Measurements from ENCODE around the gene KIF25.

The KIF25 gene

DNA sequence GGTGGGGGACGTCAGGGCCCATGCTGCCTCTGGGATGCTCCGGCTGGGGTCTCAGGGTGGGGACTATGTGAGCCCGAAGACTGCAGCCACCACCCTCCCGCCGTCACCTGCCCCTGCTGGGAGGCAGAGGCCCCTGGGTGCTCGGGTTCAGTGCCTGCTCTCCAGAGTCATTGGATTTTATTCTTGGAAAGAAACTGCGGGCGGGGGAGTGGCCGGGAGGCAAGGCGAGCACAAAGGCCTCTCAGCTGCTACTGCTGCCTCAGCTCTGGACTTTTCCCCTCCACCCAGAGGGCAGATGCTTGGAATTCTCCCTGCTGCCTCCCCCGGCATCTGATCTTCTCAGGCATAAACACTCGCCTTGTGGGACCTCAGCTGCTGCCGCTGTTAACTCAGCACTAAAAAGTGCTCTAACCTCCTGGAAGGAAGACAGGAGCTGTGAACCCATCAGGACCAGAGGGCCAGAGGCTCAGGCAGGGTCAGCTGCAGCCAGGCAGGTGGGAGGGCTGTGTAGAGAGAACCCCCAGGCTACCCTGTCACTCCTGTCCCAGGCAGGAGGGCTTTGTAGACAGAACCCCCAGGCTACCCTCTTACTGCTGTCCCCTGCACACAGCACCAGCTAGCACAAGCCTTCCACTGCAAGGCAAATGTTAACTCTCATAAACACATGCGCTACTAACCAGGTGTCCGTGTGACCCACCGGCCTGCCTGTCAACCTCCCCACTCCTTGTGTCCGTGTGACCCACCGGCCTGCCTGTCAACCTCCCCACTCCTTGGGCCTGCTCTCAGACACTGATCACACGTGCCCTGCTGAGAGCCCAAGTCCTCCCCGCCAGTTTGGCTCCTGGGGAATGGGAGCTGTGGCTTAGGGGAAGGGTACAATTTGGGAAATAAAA, 90.9 kb downstream of the KIF25 start:
- DNase-seq (ENCODE audit: low spot score): no peak
- TF ChIP-seq, protein P1, sequence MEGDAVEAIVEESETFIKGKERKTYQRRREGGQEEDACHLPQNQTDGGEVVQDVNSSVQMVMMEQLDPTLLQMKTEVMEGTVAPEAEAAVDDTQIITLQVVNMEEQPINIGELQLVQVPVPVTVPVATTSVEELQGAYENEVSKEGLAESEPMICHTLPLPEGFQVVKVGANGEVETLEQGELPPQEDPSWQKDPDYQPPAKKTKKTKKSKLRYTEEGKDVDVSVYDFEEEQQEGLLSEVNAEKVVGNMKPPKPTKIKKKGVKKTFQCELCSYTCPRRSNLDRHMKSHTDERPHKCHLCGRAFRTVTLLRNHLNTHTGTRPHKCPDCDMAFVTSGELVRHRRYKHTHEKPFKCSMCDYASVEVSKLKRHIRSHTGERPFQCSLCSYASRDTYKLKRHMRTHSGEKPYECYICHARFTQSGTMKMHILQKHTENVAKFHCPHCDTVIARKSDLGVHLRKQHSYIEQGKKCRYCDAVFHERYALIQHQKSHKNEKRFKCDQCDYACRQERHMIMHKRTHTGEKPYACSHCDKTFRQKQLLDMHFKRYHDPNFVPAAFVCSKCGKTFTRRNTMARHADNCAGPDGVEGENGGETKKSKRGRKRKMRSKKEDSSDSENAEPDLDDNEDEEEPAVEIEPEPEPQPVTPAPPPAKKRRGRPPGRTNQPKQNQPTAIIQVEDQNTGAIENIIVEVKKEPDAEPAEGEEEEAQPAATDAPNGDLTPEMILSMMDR (IDR thresholded peaks at IDR 0.05; ENCODE audit: borderline replicate concordance, control extremely low read depth, extremely low read depth, insufficient read depth, missing control alignments): no peak

DNA sequence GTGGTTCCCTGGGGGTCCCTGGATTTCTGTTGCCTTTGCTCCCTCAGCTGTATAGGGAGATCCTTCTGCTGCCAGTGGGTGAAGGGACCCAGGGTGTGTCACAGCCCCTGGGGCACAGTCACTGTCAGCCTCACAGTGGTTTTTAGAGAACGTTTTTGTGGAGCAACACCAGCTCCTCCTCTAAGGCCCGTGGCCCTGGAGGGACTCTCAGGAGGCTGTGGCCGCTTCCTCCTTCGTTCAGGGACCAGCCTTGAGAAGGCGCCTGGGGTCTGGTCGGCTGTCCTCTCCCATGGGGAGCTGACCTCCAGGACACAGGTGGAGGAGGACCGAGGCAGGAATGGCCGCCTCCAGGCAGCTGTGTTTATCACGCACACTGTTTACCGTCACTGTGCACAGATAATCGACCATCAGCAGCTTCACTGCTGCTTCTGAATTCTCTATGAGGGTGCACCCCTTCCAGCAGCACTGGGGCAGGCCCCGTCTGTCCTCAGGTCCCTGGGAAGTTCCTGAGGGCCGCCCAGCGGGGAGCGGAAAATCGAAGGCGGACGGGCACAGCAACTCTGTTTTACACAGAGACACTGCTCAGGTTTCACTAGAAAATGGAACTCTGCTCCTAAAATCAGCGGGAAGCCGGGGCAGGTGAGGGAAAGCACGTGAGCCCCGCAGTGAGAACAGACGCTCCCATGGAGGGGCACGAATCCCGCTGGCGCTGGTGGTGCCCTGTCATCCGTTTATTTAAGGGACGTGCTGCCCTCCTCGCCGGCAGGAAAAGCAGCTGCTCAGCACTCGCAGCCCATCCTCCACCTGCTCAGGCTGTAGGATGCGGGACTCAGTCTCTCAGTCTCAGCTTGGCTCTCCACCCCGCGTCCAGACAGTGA, 92.0 kb downstream of the KIF25 start:
- in situ Hi-C loops (cut with MboI; ENCODE audit: low sequenced_read_pairs, unreplicated experiment): no loop called here

More for the DNA sequence above, 90.9 kb downstream of the KIF25 start:
- in situ Hi-C loops (cut with MboI; ENCODE audit: low sequenced_read_pairs, unreplicated experiment): no loop called here

DNA sequence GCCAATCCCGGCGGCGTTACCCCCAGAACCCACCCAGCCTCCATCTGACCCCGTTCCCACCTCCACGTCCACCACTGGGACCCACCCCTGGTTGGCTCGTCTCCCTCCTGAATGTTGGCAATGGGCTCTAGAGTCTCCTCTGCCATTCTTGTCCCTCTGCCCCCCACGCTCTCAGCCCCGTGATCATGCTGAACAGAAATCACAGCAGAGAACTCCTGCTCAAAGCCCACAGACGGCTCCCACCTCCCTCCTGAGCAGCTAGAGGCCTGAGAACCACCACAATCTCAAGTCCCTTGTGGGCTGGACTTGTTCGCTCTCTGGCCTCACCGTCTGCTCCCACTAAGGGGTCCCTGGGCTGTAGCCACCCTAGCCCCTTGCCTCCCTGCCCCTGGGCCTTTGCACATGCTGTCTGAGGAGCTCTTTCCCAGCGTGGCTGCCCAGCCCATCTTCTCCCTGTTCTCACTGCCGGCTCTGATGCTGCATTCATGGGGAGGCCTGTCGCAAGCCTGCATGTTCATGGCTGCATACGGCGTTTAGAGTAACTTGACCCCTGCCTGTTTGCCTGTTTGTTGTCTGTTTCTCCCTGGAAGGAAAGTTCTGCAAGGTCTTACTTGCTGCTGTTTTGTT, 92.7 kb downstream of the KIF25 start:
- DNase-seq (ENCODE audit: low spot score): no peak
- in situ Hi-C loops (cut with MboI; ENCODE audit: low sequenced_read_pairs, unreplicated experiment): no loop called here
- TF ChIP-seq, protein P1 (IDR thresholded peaks at IDR 0.05; ENCODE audit: borderline replicate concordance, control extremely low read depth, extremely low read depth, insufficient read depth, missing control alignments): no peak

More for the DNA sequence above, 92.0 kb downstream of the KIF25 start:
- no peak for DNase-seq (ENCODE audit: low spot score)
- TF ChIP-seq, protein P1 (IDR thresholded peaks at IDR 0.05; ENCODE audit: borderline replicate concordance, control extremely low read depth, extremely low read depth, insufficient read depth, missing control alignments): no peak

DNA sequence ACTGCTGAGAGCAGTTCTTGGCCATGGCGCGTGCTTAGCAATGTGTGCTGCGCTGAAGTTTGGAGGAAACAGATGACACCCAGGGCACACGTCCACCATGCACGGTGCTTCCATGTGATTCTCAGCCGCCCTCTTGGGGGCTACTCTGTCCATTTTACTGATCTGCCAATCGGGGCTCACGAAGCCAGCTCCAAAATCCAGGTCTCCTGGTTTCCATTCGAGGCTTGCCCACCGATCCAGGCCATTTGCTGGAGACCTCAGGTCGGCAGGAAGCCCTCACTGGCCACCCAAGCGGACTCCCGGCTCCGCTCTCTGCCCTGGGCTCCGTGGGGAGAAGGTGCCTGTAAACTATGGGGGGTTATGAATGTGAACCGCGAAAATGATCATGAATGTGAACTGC, 93.2 kb downstream of the KIF25 start:
- in situ Hi-C loops (cut with MboI; ENCODE audit: low sequenced_read_pairs, unreplicated experiment): no loop called here
- TF ChIP-seq, protein P1 (IDR thresholded peaks at IDR 0.05; ENCODE audit: borderline replicate concordance, control extremely low read depth, extremely low read depth, insufficient read depth, missing control alignments): no peak
- DNase-seq (ENCODE audit: low spot score): no peak

DNA sequence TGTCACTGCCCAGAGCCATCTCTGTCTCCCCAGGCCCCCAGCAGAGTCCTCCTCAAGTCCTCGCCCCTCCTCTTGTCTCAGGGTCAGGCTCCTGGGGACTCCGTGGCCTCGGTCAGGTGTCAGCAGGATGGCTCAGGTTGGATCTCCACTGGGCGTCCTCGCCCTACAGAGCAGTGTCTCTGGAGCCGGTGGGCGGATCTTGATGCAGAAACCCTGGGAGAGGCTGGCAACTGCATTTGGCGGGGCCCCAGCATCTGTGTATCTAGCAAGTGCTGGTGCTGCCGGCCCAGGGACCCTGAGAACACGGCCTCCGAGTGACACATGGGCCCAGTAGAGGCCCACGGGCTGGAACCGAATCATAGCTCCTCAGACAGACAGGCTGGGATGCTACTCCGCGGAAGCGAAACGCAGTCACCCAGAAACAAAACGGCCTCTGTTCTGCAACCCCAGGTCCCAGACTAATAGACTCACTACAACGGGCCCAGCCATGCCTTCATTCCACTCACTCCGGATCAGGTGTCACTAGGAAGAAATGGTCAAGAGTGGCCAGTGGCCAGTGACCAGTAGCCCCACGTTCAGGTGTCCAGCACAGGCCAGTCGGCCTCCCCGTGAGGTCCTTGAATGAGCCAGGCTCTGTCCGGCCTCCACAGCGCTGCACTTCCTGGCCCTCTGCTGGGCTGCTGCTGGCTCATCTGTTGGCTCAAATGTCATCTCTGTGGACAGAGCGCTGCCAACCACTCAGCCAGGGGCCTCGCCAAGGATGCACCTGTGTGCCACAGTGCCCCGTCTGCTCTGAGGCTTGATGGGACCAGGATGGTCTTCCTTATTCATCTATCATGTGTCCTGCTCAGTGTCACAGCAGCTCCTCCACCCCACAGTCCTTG, 94.2 kb downstream of the KIF25 start:
- in situ Hi-C loops (cut with MboI; ENCODE audit: low sequenced_read_pairs, unreplicated experiment): no loop called here
- TF ChIP-seq, protein P1 (IDR thresholded peaks at IDR 0.05; ENCODE audit: borderline replicate concordance, control extremely low read depth, extremely low read depth, insufficient read depth, missing control alignments): no peak
- DNase-seq (ENCODE audit: low spot score): no peak
